Sigmoid colon (tissue), 4 donors: ENCODE data around the gene NDUFB4.

Source experiments
- EP300 ChIP-seq, 4 donors: sonication (generic); formaldehyde crosslinking; IDR thresholded peaks; one replicate each; pipeline ENCODE4 v1.6.1; 2017; ENCODE audit warnings: antibody characterized with exemption in 4 of 4
- POLR2A ChIP-seq, 2 donors: fragments of 450-650 bp; IDR thresholded peaks; one replicate each; pipeline ENCODE4 v1.6.1; 2016; ENCODE audit warnings: antibody characterized with exemption in 2 of 2, mild to moderate bottlenecking in 2 of 2, moderate library complexity in 2 of 2
- TF ChIP-seq, protein P1 (sequence below), 4 experiments: fragments of 450-650 bp in 3 of 4; fragments of 200-600 bp in 1 of 4; IDR thresholded peaks; one replicate each; pipeline ENCODE4 v1.5.1; 2016 to 2019; ENCODE audit warnings: antibody characterized with exemption in 4 of 4, mild to moderate bottlenecking in 3 of 4, moderate library complexity in 2 of 4

DNA sequence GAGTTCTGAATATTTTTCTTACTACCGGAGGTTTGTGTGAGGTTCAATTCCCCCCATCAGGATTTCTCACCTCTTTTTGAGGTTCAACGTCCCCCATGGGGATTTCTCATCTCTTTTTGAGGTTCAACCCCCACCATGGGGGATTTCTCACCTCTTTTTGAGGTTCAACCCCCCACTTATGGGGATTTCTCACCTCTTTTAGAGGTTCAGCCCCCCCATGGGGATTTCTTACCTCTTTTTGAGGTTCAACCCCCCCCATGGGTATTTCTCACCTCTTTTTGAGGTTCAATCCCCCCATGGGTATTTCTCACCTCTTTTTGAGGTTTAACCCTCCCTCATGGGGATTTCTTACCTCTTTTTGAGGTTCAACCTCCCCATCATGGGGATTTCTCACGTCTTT lies 26.3 kb downstream of the NDUFB4 start:
- TF ChIP-seq, protein P1, sequence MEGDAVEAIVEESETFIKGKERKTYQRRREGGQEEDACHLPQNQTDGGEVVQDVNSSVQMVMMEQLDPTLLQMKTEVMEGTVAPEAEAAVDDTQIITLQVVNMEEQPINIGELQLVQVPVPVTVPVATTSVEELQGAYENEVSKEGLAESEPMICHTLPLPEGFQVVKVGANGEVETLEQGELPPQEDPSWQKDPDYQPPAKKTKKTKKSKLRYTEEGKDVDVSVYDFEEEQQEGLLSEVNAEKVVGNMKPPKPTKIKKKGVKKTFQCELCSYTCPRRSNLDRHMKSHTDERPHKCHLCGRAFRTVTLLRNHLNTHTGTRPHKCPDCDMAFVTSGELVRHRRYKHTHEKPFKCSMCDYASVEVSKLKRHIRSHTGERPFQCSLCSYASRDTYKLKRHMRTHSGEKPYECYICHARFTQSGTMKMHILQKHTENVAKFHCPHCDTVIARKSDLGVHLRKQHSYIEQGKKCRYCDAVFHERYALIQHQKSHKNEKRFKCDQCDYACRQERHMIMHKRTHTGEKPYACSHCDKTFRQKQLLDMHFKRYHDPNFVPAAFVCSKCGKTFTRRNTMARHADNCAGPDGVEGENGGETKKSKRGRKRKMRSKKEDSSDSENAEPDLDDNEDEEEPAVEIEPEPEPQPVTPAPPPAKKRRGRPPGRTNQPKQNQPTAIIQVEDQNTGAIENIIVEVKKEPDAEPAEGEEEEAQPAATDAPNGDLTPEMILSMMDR (IDR thresholded peaks at IDR 0.05): no peak
- no peak for TF ChIP-seq EP300 (IDR thresholded peaks at IDR 0.05)
- no peak for TF ChIP-seq POLR2A (IDR thresholded peaks at IDR 0.05)
